K562 (cell line): ENCODE measurements around the gene RHAG. TPM values are rescaled to one million over a fixed set of nuclear protein-coding genes. Genes with fewer than 3 reads are reported as not detected.

Experiments
- ATAC-seq: fragments of 200-7000 bp; cut with Tn5 transposase; 3 replicates; pipeline ENCODE4 v1.9.1; 2020; ENCODE audit warnings: moderate library complexity
- BruUV-seq: library from RNA; stranded (reverse); fragments of 400-500 nt; replicated peaks from 2 replicates; lab custom pipeline; 2021; lab: Mats Ljungman, UMichigan
- CTCF ChIA-PET: fragments of 300-600 bp; formaldehyde crosslinking; extraction: SDS; loops from one replicate; lab custom pipeline; 2021; ENCODE audit warnings: low intra/inter-chr PET ratio; lab: Yijun Ruan, JAX
- POLR2A ChIA-PET: fragments of 300-600, 350-650 bp; sonication (Branson Sonifier 250); formaldehyde crosslinking; extraction: SDS; loops from one replicate; lab custom pipeline; 2021; ENCODE audit warnings: antibody characterized with exemption, inconsistent platforms; lab: Yijun Ruan, JAX
- DNase-seq, 4 experiments: peaks; one replicate each; pipeline versions ENCODE4 v3.0.0 to v3.0.0-alpha.2; 2011 to 2018; ENCODE audit warnings: low spot score in 3 of 4, mixed read lengths in 3 of 4; ENCODE audit errors: extremely low read depth in 1 of 4
- FAIRE-seq: peaks from 2 replicates; lab custom pipeline; 2011; peaks lifted over from hg19 to GRCh38; lab: Jason Lieb, UNC
- H2AFZ ChIP-seq: 2 replicates; pipeline ENCODE4 v1.6.0; 2011; ENCODE audit warnings: low read depth, low read length, control low read depth, inconsistent platforms
- H3K27ac ChIP-seq: fragments of 200-600 bp; 3 replicates; pipeline ENCODE4 v1.8.0; 2011; ENCODE audit warnings: low read depth, mild to moderate bottlenecking, control low read depth, inconsistent platforms, low read length, moderate library complexity, mixed read lengths; ENCODE audit errors: extremely low read depth
- H3K27me3 ChIP-seq, 2 experiments: fragments of 300-600 bp in 1 of 2; 2 replicates in 1 of 2; 3 replicates in 1 of 2; pipeline versions ENCODE4 v1.6.0 to v1.8.0; 2011; ENCODE audit warnings: inconsistent platforms in 2 of 2, low read length in 2 of 2, mild to moderate bottlenecking in 1 of 2, mixed read lengths in 1 of 2, moderate library complexity in 1 of 2; ENCODE audit not compliant: control insufficient read depth in 2 of 2, insufficient read depth in 2 of 2
- H3K36me3 ChIP-seq: fragments of 300-600 bp; 3 replicates; pipeline ENCODE4 v1.8.0; 2011; ENCODE audit warnings: mild to moderate bottlenecking, low read length, inconsistent platforms; ENCODE audit not compliant: control insufficient read depth, insufficient read depth
- H3K4me1 ChIP-seq, 2 experiments: fragments of 200-600 bp in 1 of 2; replicated peaks in 1 of 2; 2 replicates in 1 of 2; 3 replicates in 1 of 2; pipeline versions ENCODE4 v1.5.1 to v1.8.0; 2011; ENCODE audit warnings: inconsistent platforms in 2 of 2, low read length in 2 of 2, mild to moderate bottlenecking in 1 of 2, mixed read lengths in 1 of 2, moderate library complexity in 1 of 2; ENCODE audit not compliant: control insufficient read depth in 2 of 2, insufficient read depth in 2 of 2
- H3K4me2 ChIP-seq: 2 replicates; pipeline ENCODE4 v1.6.1; 2011; ENCODE audit warnings: low read length, control low read depth, inconsistent platforms, mixed read lengths; ENCODE audit not compliant: insufficient read depth
- H3K4me3 ChIP-seq: fragments of 200-600 bp; sonication (generic), shearing (Covaris generic); 2 replicates; pipeline ENCODE4 v1.5.1; 2016; ENCODE audit warnings: control low read depth, inconsistent platforms
- H3K79me2 ChIP-seq: fragments of 200-600 bp; 3 replicates; pipeline ENCODE4 v1.8.0; 2011; ENCODE audit warnings: low read length, inconsistent platforms; ENCODE audit not compliant: control insufficient read depth, insufficient read depth
- H3K9ac ChIP-seq, 2 experiments: 2 replicates each; pipeline versions ENCODE4 v1.6.0 to v1.6.1; 2011; ENCODE audit warnings: low read depth in 2 of 2, low read length in 2 of 2, control low read depth in 1 of 2, inconsistent platforms in 1 of 2, mild to moderate bottlenecking in 1 of 2, mixed read lengths in 1 of 2; ENCODE audit not compliant: insufficient read depth in 1 of 2
- H3K9me1 ChIP-seq: one replicate; pipeline ENCODE4 v1.6.0; 2011; ENCODE audit warnings: inconsistent platforms, mild to moderate bottlenecking, low read length, moderate library complexity; ENCODE audit not compliant: control insufficient read depth, insufficient read depth
- H3K9me3 ChIP-seq: replicated peaks from 2 replicates; pipeline ENCODE4 v1.5.1; 2011; ENCODE audit warnings: low read depth, low read length, inconsistent platforms; ENCODE audit not compliant: control insufficient read depth, insufficient read depth
- H4K20me1 ChIP-seq: replicated peaks from 2 replicates; pipeline ENCODE4 v1.6.1; 2011; ENCODE audit warnings: low read length, inconsistent platforms, mixed read lengths; ENCODE audit not compliant: control insufficient read depth, insufficient read depth
- ADNP ChIP-seq: fragments of 200-800 bp; sonication (Bioruptor generic); IDR thresholded peaks from 2 replicates; pipeline ENCODE4 v1.6.1; 2016; ENCODE audit warnings: missing genetic modification characterization, missing compliant biosample characterization
- CC2D1A ChIP-seq: fragments of 450-650 bp; IDR thresholded peaks from 2 replicates; pipeline ENCODE4 v1.6.1; 2017; ENCODE audit warnings: mild to moderate bottlenecking
- KDM4B ChIP-seq, 2 experiments: fragments of 450-650 bp in 1 of 2; sonication (generic) in 1 of 2; IDR thresholded peaks; 2 replicates each; pipeline ENCODE4 v1.6.1; 2016 to 2017; ENCODE audit warnings: borderline replicate concordance in 2 of 2, antibody characterized with exemption in 1 of 2, low read depth in 1 of 2, mild to moderate bottlenecking in 1 of 2
- MECOM ChIP-seq: fragments of 250-450 bp; sonication (Bioruptor Pico); IDR thresholded peaks from 2 replicates; pipeline ENCODE4 v1.8.0; 2022; ENCODE audit warnings: inconsistent platforms
- MEIS2 ChIP-seq: fragments of 450-650 bp; IDR thresholded peaks from 2 replicates; pipeline ENCODE4 v1.6.1; 2014; ENCODE audit warnings: mild to moderate bottlenecking; ENCODE audit not compliant: partially characterized antibody
- MYBL2 ChIP-seq, 2 experiments: fragments of 450-650 bp in 1 of 2; sonication (generic) in 1 of 2; formaldehyde crosslinking in 1 of 2; IDR thresholded peaks; 2 replicates each; pipeline versions ENCODE4 v1.6.1 to v1.8.1; 2017 to 2022; ENCODE audit warnings: borderline replicate concordance in 1 of 2, inconsistent platforms in 1 of 2, low read depth in 1 of 2, mild to moderate bottlenecking in 1 of 2, missing genetic modification reagents in 1 of 2, moderate library complexity in 1 of 2
- POLR2AphosphoS5 ChIP-seq: IDR thresholded peaks from 2 replicates; pipeline ENCODE4 v1.6.1; 2011; ENCODE audit warnings: mild to moderate bottlenecking, low read depth, low read length, moderate library complexity; ENCODE audit not compliant: control insufficient read depth, insufficient read depth
- RAD21 ChIP-seq, 2 experiments: fragments of 250-450 bp in 1 of 2; fragments of 450-650 bp in 1 of 2; sonication (Bioruptor Pico) in 1 of 2; formaldehyde crosslinking in 1 of 2; IDR thresholded peaks in 1 of 2; conservative IDR thresholded peaks in 1 of 2; 2 replicates each; pipeline versions ENCODE4 v1.4.0 to v1.8.0; 2020 to 2022; ENCODE audit warnings: mild to moderate bottlenecking in 2 of 2, moderate library complexity in 1 of 2
- ZNF780A ChIP-seq: fragments of 250-450 bp; sonication (Bioruptor Pico); IDR thresholded peaks from 2 replicates; pipeline ENCODE4 v1.5.0; 2021; ENCODE audit warnings: mild to moderate bottlenecking
- WGBS: fragments of 100-300 bp; shearing (Covaris generic); methylation state at CpG from one replicate; pipeline ENCODE4 v1.1.6; 2016; ENCODE audit warnings: low coverage, mixed read lengths; ENCODE audit not compliant: insufficient coverage; ENCODE audit errors: missing lambda C conversion rate; 5-methylcytosine and 5-hydroxymethylcytosine counted together
- in situ Hi-C: fragments of 300-500 bp; cut with MboI; formaldehyde crosslinking; loops from 4 replicates; pipeline ENCODE4 v1.15.0; 2018; ENCODE audit warnings: inconsistent platforms, mixed read lengths
- intact Hi-C: fragments of 100-400 bp; cut with micrococcal nuclease; formaldehyde crosslinking; loops from 2 replicates; pipeline ENCODE4 v1.14.2; 2022
- polyA plus RNA-seq, 8 experiments: library from polyadenylated mRNA; depleted of rRNA in 4 of 8; stranded (reverse) in 5 of 8; unstranded in 3 of 8; fragments of >200 nt; fragmentation: Nextera tagmentation in 2 of 8; fragmentation: Illumina TruSeq in 1 of 8; extraction: Ambion mirVana in 2 of 8; extraction: Trizol in 1 of 8; gene quantifications; 2 replicates each; pipeline versions ENCODE4 v1.2.1 to v1.2.3, GENCODE V29; 2011 to 2014; ENCODE audit warnings: inconsistent platforms in 1 of 8, missing spikeins in 1 of 8
- total RNA-seq, 7 experiments: library from RNA; depleted of rRNA in 6 of 7; stranded (reverse); fragments of >200 nt in 6 of 7; fragmentation: Illumina TruSeq in 2 of 7; extraction: Trizol in 2 of 7; gene quantifications; 2 replicates each; pipeline versions ENCODE4 v1.2.1 to v1.2.3, GENCODE V29; 2011 to 2021; ENCODE audit warnings: low replicate concordance in 1 of 7
- TF ChIP-seq, protein P1 (sequence below), 2 experiments: fragments of 450-650 bp; IDR thresholded peaks; 2 replicates each; pipeline ENCODE4 v1.6.1; 2016
- TF ChIP-seq, protein P2 (sequence below), 2 experiments: IDR thresholded peaks in 1 of 2; conservative IDR thresholded peaks in 1 of 2; 2 replicates each; pipeline ENCODE4 v1.6.1; 2016; ENCODE audit warnings: low read depth in 2 of 2, mild to moderate bottlenecking in 1 of 2, missing compliant biosample characterization in 1 of 2, missing genetic modification characterization in 1 of 2, moderate library complexity in 1 of 2
- TF ChIP-seq, protein P3 (sequence below): fragments of 250-450 bp; sonication (Bioruptor Pico); IDR thresholded peaks from 2 replicates; pipeline ENCODE4 v1.5.1; 2021; ENCODE audit warnings: mild to moderate bottlenecking

Gene RHAG
- total and polyA plus RNA-seq, 9 of the 15 experiments (the other 6 are each of a cell fraction or from before 2014, with no cell fraction given) = 290 to 1,202 (median 505) TPM

DNA sequence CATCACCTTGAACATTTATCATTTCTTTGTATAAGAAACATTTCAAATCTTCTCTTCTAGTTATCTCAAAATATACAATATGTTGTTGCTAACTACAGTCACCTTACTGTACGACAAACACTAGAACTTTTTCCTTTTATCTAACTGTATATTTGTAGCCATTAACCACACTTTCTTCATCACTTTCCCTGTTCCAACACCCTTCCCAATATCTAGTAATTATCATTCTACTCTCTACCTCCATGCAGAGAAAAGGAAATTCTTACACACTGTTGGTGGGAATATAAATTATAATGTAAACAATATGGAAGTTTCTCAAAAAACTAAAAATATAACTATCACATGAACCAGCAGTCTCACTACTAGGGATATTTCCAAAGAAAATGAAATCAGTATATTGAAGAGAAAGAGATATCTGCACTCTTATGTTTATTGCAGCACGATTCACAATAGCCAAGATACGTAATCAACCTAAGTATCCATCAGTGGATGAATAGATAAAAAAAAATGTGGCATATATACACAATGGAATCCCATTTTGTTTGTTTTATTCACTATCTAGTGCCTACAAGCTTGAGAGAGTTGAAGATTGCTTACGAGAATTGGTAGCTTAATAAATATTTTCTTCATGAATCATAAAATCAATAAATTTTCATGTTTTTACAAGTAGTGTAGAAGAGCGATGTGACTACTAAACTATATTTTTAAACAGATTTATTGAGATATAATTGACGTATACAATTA lies 2.4 kb downstream of the RHAG start (continued):
- no peak for TF ChIP-seq ZNF780A (CRISPR knock-in tag)
- TF ChIP-seq POLR2AphosphoS5 = 0 out of 2 replicates have a peak, but pooled peaks have one; percentile 18
- TF ChIP-seq MYBL2 (IDR thresholded peaks at IDR 0.05; ENCODE audit: low read depth) = 0 out of 2 replicates have a peak, but pooled peaks have one; percentile 34
- no peak for TF ChIP-seq MYBL2 (CRISPR knock-in tag; IDR thresholded peaks at IDR 0.05; ENCODE audit: borderline replicate concordance)
- TF ChIP-seq, all 486 proteins: peak for 11

DNA sequence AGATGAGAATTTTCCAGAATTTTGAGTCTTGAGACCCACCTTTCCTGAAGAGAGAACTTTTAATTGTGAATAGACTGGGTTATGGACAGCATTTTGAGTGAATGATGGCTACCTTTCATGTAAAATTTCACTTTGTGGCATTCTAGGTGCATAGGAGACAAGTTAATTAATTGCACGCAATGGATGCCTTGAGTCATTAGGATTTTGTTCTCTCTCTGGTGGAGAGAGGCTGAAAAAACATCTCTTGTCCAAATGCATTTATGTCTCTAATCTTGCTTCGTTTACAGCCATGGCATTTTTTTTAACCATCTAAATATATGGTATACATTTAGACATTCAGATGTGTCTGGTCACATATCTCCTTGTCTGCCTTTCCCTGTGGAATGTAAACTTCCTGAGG lies 3.1 kb downstream of the RHAG start:
- Histone ChIP-seq H3K79me2 (peaks cover 98% of the 10 kb centered on the region), H2AFZ (no peak overlapping the region), H3K4me2 (peak overlapping the region; percentile 88), H4K20me1 (no peaks in the 10 kb centered on the region), H3K27me3 (no peaks in the 10 kb centered on the region), H3K4me1 (peaks cover 7 to 23% of the 10 kb centered on the region in 2 experiments; a peak in 4 of 5 replicates), H3K9me3 (peaks cover 33% of the 10 kb centered on the region), H3K4me3 (peak overlapping the region; percentile 66), H3K27ac (peak overlapping the region; percentile 96), H3K9ac (peak overlapping the region in 1 of 2 experiments; percentile 97; a peak in 2 of 4 replicates), H3K36me3 (peaks cover 51% of the 10 kb centered on the region), H3K9me1 (no peaks in the 10 kb centered on the region)
- 0% methylated on average over 2 of the region's 2 CpGs for WGBS
- CTCF ChIA-PET = no interaction called here
- ATAC-seq = peak; percentile 27
- DNase-seq = no peak
- no TSS peak for BruUV-seq
- in situ Hi-C loops = no loop called here
- intact Hi-C loops = loop anchor here (2.0 kb wide), 1 partner anchor 33 kb away; no protein-coding TSS in a partner anchor
- FAIRE-seq = no peak
- POLR2A ChIA-PET = no interaction called here
- TF ChIP-seq, protein P1, sequence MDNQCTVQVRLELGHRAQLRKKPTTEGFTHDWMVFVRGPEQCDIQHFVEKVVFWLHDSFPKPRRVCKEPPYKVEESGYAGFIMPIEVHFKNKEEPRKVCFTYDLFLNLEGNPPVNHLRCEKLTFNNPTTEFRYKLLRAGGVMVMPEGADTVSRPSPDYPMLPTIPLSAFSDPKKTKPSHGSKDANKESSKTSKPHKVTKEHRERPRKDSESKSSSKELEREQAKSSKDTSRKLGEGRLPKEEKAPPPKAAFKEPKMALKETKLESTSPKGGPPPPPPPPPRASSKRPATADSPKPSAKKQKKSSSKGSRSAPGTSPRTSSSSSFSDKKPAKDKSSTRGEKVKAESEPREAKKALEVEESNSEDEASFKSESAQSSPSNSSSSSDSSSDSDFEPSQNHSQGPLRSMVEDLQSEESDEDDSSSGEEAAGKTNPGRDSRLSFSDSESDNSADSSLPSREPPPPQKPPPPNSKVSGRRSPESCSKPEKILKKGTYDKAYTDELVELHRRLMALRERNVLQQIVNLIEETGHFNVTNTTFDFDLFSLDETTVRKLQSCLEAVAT (IDR thresholded peaks at IDR 0.05) = peak; percentile 17 to 58; a peak in 3 of 4 replicates
- TF ChIP-seq, protein P2, sequence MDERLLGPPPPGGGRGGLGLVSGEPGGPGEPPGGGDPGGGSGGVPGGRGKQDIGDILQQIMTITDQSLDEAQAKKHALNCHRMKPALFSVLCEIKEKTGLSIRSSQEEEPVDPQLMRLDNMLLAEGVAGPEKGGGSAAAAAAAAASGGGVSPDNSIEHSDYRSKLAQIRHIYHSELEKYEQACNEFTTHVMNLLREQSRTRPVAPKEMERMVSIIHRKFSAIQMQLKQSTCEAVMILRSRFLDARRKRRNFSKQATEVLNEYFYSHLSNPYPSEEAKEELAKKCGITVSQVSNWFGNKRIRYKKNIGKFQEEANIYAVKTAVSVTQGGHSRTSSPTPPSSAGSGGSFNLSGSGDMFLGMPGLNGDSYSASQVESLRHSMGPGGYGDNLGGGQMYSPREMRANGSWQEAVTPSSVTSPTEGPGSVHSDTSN (CRISPR knock-in tag; IDR thresholded peaks at IDR 0.05; ENCODE audit: low read depth) = no peak
- TF ChIP-seq, protein P2 (tag; conservative IDR thresholded peaks at IDR 0.05; ENCODE audit: low read depth) = peak; percentile 50; the same call in 1 of the 2 replicates
- TF ChIP-seq, protein P3, sequence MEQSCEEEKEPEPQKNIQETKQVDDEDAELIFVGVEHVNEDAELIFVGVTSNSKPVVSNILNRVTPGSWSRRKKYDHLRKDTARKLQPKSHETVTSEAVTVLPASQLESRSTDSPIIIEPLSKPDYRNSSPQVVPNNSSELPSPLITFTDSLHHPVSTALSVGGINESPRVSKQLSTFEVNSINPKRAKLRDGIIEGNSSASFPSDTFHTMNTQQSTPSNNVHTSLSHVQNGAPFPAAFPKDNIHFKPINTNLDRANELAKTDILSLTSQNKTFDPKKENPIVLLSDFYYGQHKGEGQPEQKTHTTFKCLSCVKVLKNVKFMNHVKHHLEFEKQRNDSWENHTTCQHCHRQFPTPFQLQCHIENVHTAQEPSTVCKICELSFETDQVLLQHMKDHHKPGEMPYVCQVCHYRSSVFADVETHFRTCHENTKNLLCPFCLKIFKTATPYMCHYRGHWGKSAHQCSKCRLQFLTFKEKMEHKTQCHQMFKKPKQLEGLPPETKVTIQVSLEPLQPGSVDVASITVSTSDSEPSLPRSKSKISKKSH (CRISPR knock-in tag) = no peak
- TF ChIP-seq CC2D1A (no peak), RAD21 (CRISPR knock-in tag; conservative IDR thresholded peaks at IDR 0.05 in 1 of 2, IDR thresholded peaks at IDR 0.05 in 1 of 2) (0 out of 4 replicates have a peak, but pooled peaks of 1 of the 2 experiments have one; percentile 6), MECOM (CRISPR knock-in tag) (no peak), ADNP (tag) (peak; percentile 22), MEIS2 (peak; percentile 45), KDM4B (IDR thresholded peaks at IDR 0.05; ENCODE audit: borderline replicate concordance in 2 of 2, low read depth in 1 of 2) (no peak)
